Activated CD8-positive, alpha-beta memory T cell treated with anti-CD3 and anti-CD28 coated beads for 4 hours (primary cell): ENCODE data around the gene ZEB1.
"Not testable (repeated sequence)": the region's sequence is repeated elsewhere in the genome, so short reads cannot be mapped to it uniquely, and the experiment has no call there.

Source experiments
- DNase-seq, 2 donors: peaks; one replicate each; pipeline ENCODE4 v3.0.0-alpha.2; 2020; ENCODE audit warnings: low read depth in 2 of 2

Gene ZEB1

DNA sequence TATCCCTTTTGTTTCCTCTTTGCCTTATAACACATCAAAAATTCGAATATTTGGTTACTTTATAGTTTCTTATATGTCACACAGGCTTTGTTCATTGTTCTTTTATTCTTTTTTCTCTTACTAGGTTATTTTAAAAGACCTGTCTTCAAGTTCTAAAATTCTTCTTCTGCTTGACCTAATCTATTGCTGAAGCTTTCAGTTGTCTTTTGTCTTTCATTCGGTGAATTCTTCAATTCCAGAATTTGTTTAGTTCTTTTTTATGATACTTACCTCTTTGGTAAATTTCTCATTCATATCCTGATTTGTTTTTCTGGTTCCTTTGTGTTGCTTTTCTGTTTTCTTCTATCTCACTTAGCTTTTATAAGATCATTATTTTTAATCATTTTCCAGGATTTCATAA is 188.4 kb downstream of the ZEB1 start:
- no peak for DNase-seq

DNA sequence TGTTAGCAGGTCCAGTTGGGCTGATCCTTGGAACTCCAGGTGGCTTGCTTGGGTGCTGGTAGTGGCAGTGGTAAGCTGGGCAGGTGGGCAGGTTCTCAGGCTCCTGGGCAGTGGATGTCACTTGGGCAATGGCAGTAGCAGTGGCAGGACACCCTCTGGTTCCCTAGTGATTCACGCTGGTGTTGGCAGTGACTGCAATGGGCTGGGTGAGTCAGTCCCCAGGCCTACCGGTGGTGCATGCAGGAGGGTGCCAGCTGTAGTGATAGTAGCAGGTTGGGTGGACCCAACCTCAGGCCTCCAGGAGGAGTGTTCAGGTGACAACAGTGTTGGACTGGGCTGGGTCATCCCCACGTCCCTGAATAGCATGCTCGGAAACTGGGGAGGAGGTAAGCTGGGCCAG is 189.2 kb downstream of the ZEB1 start:
- no peak for DNase-seq

DNA sequence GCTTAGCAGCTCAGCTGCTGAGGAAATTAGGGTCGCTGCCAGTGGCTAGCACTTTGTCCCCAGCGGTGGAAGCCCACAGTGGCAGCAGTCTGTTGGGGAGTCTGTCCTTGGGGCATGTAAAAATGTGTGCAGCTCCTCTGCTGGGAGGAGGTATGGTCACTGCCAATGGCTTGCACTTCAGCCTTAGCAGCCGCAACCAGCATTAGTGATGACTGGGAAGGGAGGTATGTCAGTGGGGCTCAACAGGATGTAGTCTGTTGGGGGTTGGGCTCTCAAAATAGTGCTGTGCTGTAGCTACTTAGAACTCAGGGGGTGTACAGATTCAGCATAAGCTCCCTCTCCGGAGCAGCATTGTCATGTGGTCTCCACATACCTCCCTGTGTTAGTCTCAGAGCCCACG is 189.9 kb downstream of the ZEB1 start:
- DNase-seq: no peak

DNA sequence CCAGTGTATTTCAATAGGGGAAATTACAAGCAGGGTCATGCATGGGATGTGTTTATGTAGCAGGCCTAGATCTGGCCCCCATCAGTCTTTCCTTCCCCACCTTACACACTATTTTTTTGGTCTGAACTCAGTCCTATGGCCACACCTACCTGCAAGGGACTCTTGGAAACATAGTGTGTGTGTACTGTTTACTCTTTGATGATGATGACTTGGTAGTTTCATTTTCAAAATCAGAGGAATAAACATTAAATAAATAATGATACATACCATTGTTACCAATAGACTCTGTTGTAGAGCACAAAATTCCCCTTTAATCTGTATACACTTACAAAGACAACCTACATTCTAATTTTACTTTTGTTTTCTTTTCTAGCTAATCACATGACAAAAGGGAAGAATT is 191.0 kb downstream of the ZEB1 start:
- no peak for DNase-seq

GRCh38 chr10:31515116-31515515 is 196.1 kb downstream of the ZEB1 start:
- no peak for DNase-seq

GRCh38 chr10:31515819-31516402 is 196.9 kb downstream of the ZEB1 start:
- no peak for DNase-seq

DNA sequence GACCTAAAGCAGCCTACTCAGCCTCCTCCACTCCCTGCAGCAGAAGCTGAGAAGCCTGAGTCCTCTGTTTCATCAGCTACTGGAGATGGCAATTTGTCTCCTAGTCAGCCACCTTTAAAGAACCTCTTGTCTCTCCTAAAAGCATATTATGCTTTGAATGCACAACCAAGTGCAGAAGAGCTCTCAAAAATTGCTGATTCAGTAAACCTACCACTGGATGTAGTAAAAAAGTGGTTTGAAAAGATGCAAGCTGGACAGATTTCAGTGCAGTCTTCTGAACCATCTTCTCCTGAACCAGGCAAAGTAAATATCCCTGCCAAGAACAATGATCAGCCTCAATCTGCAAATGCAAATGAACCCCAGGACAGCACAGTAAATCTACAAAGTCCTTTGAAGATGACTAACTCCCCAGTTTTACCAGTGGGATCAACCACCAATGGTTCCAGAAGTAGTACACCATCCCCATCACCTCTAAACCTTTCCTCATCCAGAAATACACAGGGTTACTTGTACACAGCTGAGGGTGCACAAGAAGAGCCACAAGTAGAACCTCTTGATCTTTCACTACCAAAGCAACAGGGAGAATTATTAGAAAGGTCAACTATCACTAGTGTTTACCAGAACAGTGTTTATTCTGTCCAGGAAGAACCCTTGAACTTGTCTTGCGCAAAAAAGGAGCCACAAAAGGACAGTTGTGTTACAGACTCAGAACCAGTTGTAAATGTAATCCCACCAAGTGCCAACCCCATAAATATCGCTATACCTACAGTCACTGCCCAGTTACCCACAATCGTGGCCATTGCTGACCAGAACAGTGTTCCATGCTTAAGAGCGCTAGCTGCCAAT is 202.2 kb downstream of the ZEB1 start:
- DNase-seq: no peak

GRCh38 chr10:31522820-31523219 is 203.8 kb downstream of the ZEB1 start:
- DNase-seq: no peak

- DNase-seq: no peak
Measured at GRCh38 chr10:31524460-31524859, 205.4 kb downstream of the ZEB1 start.

- no peak for DNase-seq
Measured at GRCh38 chr10:31526178-31526577, 207.2 kb downstream of the ZEB1 start.

GRCh38 chr10:31526681-31527080 is 207.7 kb downstream of the ZEB1 start:
- DNase-seq: no peak

GRCh38 chr10:31528831-31529230 is 209.8 kb downstream of the ZEB1 start:
- no peak for DNase-seq

- DNase-seq: no peak
Measured at GRCh38 chr10:31536302-31536701, 217.3 kb downstream of the ZEB1 start.

DNA sequence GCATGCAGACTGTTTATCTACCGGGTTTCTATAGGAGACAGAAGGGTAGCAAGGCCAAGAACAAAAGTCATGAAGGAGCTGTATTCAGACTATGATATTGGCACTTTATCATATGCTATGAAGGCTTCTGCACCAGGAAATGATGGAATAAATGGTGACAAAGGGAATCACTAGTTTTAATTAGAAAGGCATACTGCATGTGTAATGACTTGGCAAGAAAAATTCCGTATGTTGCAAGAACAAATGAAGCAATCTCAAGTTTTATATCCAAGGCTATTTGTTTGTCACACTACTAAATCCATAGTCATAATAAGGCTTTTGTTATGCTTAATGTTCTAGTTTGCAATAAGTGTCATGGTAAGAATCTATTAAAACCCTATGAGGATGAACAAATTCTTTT is 230.9 kb downstream of the ZEB1 start:
- no peak for DNase-seq

- no peak for DNase-seq
Measured at GRCh38 chr10:31554556-31554955, 235.5 kb downstream of the ZEB1 start.

DNA sequence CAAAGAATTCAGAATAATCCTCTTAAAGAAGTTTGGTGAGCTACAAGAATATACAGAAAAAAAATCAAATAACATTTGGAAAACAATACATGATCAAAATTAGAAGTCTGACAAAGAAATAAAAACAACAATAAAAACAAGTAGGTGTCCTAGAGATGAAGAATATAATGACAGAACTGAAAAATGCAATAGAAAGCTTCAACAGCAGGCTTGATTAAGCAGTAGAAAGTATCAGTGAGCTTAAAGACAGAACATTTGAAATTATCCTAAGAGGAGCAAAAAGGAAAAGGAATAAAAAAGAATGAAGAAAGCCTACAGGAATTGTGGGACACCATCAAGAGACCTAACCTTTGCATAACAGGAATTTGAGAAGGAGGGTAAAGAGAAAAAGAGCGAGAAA is 238.8 kb downstream of the ZEB1 start:
- DNase-seq: no peak

DNA sequence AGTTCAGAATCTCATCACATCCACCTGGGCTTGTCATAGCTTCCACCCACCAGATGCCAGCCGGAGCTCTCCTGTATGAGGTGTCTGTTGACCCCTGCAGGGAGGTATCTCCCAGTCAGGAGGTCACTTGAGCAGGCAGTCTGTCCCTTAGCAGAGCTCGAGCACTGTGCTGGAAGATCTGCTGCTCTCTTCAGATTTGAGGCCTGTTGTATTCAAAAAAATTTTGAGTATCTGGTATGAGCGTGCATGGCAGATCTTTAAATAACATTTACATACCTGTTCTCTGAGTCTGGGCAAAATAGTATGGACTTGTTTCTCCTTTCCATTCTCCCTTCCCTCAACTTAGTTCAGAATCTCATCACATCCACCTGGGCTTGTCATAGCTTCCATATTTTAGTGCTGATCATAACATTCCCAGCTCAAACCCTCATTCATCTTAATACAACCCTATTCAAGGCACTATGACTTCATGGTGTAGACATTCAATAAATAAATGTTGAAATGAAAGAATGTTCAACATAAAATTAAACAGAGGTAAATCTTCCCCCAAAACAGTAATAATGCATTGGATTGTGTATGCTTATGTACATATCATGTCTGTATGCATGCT is 249.3 kb downstream of the ZEB1 start:
- DNase-seq: not testable (repeated sequence)

GRCh38 chr10:31574577-31574976 is 255.6 kb downstream of the ZEB1 start:
- no peak for DNase-seq

DNA sequence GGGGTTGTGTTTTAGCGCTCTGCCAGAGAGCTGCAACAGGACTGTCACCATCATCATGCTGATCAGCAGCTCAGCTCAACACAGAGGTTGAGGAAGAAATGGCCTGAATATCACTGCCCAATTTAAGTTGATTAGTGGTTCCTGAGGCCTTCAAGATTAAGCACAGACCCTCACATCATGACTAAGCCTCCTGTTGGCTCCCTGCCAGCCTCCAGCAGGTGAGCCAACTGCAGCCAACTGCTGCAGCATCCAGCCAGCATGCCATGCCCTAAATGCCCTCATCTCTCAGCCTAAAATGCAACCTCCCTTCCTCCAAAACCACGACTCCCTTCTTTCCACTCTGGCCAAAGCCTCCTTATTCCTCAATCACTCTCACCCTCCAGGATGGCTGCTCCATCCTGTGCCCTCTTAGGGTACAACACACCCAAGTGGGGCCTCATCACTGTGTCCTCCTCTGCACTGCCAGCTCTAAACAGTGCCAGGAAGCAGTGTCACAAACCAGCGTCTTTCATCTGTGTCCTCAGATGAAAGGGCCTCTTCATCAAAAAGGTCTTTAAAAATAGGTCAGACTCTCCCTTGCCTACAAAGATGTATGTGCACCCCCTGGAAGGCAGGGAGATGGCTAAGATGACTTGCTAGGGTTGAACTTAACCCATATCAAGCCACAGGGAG is 259.3 kb downstream of the ZEB1 start:
- no peak for DNase-seq

DNA sequence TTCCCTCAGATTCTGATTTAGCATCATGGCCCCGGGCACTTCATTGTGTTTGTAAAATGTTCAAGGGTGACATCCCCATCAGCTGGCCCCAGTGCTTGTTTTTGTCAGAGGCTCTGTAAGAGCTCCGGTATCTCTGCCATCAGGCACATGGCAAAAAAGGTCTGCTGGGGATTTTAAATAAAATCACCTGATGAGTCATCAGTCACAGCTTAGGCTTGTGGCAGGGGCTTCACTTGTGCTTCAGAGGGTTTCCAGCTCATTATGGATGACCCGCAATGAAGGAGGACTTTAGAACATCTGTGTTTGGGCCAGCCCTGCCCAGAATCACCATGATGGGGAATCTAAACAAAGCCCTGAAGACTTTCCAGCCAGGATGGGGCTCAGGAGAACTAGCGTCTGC is 259.9 kb downstream of the ZEB1 start:
- no peak for DNase-seq
